ENCODE data around the gene LDHA. TPM values are rescaled to one million over a fixed set of nuclear protein-coding genes. Genes with fewer than 3 reads are reported as not detected.

LDHA gene
- total RNA-seq, result 100 to 1,000 TPM; 504 to 615 (median 514) TPM

DNA sequence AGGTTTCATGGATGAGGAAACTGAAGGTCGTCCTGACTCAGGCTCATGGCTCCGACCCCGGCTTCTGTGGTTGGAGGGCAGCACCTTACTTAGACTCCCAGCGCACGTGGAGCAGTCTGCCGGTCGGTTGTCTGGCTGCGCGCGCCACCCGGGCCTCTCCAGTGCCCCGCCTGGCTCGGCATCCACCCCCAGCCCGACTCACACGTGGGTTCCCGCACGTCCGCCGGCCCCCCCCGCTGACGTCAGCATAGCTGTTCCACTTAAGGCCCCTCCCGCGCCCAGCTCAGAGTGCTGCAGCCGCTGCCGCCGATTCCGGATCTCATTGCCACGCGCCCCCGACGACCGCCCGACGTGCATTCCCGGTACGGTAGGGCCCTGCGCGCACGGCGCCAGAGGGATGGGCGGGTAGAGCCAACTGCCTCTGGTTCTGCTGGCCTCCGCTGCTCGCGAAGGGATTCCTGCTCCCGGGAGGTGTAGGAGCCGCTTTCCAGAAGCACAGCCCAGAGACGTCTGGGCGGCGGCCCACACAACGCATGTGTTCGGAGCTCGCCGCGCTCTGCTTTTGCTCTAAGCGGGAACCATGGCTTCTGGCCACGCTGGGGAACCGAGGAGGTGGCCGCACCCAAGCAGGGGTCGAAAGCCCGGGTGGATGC is at the start of gene LDHA:
TSS of gene LDHA (plus strand) at position 289 of the 653 bp plus-strand sequence. CDS start 2,280 bp downstream, outside the sequence.
- TF ChIP-seq, protein P1, sequence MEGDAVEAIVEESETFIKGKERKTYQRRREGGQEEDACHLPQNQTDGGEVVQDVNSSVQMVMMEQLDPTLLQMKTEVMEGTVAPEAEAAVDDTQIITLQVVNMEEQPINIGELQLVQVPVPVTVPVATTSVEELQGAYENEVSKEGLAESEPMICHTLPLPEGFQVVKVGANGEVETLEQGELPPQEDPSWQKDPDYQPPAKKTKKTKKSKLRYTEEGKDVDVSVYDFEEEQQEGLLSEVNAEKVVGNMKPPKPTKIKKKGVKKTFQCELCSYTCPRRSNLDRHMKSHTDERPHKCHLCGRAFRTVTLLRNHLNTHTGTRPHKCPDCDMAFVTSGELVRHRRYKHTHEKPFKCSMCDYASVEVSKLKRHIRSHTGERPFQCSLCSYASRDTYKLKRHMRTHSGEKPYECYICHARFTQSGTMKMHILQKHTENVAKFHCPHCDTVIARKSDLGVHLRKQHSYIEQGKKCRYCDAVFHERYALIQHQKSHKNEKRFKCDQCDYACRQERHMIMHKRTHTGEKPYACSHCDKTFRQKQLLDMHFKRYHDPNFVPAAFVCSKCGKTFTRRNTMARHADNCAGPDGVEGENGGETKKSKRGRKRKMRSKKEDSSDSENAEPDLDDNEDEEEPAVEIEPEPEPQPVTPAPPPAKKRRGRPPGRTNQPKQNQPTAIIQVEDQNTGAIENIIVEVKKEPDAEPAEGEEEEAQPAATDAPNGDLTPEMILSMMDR (IDR thresholded peaks at IDR 0.05; ENCODE audit: low read depth), result no peak

GRCh38 chr11:18347471-18348125 is 46.8 kb upstream of the LDHA start:
- TF ChIP-seq, protein P1 (IDR thresholded peaks at IDR 0.05; ENCODE audit: low read depth), result no peak

GRCh38 chr11:18352581-18352980 is 41.8 kb upstream of the LDHA start:
- TF ChIP-seq, protein P1 (IDR thresholded peaks at IDR 0.05; ENCODE audit: low read depth), result no peak

DNA sequence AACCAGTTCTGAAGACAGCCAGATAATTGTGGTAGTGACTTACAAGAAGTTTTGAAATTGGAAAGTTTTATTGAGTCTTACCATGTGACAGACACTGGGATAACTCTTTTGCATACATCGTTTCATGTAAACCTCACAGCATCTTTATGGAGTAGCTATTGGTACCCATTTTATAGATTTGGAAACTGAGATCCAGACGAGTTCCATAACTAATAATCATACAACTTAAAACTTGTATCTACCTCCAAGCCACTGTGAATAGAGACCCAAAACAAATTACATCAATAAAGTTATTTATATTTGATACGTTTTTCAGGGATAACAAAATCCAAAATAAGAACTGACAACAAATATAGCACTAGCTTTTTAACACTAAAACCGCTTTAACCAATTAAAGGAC is 35.7 kb upstream of the LDHA start:
- TF ChIP-seq, protein P1 (IDR thresholded peaks at IDR 0.05; ENCODE audit: low read depth), result no peak

GRCh38 chr11:18361154-18361553 is 33.2 kb upstream of the LDHA start:
- TF ChIP-seq, protein P1 (IDR thresholded peaks at IDR 0.05; ENCODE audit: low read depth), result no peak

DNA sequence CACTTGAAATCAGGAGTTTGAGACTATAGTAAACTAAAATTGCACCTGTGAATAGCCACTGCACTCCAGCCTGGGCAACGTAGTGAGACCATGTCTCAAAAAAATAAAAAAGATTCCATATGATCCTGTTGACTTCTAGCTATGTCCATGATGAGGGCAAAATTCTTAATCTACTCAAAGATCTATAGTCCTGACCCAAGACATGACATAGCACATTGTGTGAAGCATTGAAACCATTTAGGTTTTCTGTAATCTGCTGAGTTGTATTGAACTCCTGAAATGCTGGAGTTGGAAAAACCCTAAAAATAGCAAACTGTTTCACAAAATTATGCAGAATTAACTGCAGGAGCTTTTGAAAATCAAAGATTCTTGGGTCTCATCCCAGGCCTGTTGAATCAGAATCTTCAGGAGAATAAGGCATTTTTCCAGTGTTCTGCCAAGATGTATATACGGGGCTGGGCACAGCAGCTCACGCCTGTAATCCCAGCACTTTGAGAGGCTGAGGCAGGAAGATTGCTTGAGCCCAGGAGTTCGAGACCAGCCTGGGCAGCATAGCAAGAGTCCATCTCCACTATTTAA is 29.8 kb upstream of the LDHA start:
- TF ChIP-seq, protein P1 (IDR thresholded peaks at IDR 0.05; ENCODE audit: low read depth), result no peak

DNA sequence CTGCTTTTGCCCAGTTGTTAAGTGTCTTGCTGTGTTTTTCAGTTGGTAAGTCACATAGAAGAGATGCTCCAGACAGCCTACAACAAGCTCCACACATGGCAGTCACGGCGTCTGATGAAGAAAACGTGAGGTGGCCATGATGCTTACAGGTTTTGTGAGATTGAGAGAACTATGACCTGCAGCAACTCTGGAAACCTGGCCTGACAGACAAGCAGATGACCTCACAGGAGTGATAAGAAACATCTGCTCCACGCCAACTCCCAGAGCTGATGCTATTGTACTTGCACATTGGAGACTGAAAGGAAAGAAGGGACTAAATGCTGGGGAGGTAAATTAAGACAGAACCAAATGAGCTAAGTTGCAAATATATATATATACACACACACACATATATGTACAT is 28.6 kb upstream of the LDHA start:
- TF ChIP-seq, protein P1 (IDR thresholded peaks at IDR 0.05; ENCODE audit: low read depth), result no peak

Data from subcutaneous adipose tissue (tissue), 4 donors.